Measurements from ENCODE around the gene TOM1L1. TPM values are rescaled to one million over a fixed set of nuclear protein-coding genes. Genes with fewer than 3 reads are reported as not detected.

Gene TOM1L1
- total RNA-seq, 1 donor from 2014 or later, result 55.7 TPM

DNA sequence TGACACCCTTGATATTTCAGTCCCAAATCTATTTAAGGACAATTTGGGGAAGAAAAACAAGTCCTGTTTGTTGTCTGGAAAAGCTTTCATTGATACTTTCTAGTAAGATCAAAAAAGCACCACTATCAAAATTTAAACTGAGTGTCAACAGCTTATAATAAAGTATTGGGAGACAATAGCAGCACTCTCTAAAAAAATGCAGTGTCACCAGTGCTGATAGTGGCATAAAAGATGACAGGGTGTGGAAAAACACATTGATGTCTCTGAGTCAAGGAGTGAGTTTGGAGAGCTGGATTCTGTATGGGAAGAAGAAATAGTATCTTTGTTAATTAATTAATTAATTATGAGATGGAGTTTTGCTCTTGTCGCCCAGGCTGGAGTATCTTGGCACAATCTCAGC lies 8.3 kb upstream of the TOM1L1 start:
- DNase-seq (ENCODE audit: low spot score), result no peak

DNA sequence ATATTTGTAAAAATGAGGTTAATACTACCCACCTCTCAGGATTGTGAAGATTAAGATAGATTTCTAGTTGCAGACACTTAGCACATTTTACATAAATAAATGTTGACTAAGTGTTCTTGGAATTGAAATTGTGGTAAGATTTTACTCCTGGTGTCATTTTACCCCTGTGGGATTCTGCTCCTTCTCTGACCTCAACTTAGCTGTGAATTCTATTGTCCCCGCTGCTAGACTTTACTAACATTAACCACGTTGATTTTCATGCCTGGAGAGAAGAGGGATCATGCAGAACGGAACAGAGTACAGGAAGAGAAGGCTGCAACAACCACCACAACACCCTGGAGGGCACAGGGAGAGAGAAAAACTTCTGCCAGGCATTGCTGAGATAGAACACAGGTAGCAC lies 2.1 kb upstream of the TOM1L1 start:
- no peak for DNase-seq (ENCODE audit: low spot score)

DNA sequence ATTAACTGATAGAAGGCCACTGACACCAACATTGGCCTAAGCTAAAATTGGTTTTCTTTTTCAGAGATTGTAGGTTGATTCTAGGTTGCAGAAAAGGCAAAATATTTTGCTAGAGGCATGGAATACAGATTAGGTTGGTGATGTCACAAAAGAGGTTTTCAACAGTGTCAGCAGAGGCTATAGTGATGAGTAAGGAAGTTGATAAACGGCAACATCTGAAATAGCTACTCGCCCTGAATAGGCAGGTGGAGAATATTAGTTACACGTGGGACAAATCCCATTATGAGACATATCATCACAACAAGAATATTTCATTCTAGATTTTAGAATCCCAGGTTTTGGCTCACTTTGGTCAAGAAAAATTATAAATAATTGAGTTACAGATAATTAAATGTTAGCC lies 1.5 kb upstream of the TOM1L1 start:
- DNase-seq (ENCODE audit: low spot score), result no peak

DNA sequence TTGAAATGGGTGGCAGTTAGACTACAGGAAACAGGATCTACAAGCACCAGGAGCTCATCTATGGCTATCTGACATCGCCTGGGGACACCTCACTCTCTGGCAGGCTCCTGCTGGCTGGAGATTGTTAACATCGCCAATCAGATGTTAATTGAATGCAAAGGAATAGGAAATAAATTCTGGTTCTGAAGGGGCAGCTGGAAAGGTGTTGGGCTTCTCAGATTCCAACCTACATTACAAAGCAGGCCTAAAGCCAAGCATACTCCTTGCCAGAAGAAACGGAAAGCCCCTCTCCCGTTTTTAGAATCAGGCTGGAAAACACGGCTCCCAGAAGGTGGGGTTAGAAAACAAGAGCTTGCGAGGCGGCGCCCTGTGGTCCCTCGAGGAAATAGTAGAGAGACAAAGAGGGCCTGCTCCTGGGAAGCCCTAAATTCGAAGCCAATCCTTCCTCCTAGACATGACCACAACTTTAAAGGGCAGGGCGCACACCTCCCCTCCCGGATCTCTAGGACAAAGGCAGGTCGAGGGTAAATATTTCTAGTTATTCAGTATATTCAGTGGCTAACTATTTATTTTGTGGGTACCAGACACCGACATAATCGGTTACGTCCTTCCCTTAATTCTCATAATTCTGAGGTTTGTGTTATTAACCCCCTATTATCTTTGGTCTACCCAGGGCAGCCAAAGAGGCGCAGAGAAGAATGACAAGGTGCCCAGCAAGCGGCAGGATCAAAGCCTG lies 763 bp upstream of the TOM1L1 start:
- DNase-seq (ENCODE audit: low spot score), result no peak

DNA sequence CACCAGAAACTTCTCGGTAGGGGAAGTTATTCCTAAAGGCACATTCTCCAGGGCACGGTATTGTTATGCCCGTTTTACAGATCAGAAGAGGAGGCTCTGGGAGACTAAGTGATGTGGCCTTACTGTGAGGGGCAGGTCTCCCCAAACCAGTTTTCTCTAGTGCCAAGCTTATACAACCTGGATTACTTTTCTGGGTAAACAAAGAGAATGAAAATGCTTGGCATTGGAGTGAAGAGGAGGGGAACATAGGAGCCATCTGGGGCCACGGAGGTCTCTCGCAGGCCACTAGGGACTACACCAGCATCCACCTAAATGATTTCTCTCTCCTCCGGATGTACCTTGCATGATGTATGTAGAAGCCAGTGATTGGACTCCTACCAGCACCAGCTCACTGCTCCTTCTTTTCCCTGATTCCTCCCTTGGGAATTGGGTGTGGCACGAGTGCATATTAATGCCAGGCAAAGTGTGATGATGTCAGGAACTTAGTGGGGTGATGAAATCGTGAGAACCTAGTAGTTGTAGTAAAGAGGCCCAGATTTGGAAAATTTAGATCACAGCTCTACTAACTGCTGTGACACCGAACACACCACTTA lies 674 bp downstream of the TOM1L1 start:
- DNase-seq (ENCODE audit: low spot score), result no peak

DNA sequence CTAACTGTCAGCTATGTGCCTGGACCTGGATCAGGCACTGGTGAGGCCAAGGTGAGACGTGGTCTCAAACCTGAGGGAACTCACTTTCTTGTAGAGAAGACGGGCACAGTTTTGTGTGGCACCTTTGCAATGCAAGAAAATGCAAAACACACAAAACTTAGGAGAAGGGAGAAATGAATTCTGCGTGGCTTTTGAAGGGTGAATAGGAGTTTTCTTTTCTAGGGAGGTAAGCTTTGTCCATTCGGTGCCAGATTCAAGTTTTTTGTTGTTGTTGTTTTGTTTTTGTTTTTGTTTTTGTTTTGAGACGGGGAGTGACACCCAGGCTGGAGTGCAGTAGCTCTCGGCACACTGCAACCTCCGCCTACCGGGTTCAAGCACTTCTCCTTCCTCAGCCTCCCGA lies 1.4 kb downstream of the TOM1L1 start:
- no peak for DNase-seq (ENCODE audit: low spot score)

DNA sequence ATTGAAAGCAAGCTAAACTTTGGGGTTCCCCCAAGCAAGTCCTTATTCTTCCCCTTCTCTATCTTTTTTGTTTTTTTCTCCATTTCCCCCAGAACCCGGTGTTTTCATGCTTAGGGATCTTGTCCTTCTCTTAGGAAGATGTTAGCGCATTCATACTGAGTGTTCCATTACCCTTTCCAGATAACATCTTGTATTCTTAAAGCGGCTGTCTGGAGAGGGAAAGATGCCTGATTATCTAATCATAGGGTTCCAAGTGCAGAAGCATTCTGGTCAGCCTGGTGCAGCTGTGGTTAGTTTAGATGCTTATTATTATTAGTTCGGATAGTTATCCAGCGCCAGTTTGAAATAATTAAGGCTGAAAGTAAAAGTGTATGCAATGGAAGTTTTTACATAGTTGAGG lies 2.0 kb downstream of the TOM1L1 start:
- DNase-seq (ENCODE audit: low spot score), result no peak

DNA sequence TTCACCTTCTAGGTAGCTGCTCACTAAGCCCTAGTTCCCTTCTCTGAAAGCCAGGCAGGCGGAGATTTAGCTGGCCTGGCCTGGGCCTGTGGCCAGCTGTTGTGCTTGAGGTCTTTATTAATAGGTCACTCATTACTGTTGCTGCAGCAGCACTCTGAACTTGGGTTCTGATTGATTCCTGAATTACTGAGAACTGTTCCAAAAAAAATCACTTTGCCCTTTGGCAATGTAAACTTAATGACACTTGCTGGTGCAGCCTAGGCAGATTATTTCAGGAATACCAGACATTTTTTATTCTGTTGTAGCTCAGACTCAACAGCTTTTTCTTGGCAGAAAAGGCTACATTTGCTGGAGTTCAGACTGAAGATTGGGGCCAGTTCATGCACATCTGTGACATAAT lies 2.7 kb downstream of the TOM1L1 start:
- DNase-seq (ENCODE audit: low spot score), result no peak

DNA sequence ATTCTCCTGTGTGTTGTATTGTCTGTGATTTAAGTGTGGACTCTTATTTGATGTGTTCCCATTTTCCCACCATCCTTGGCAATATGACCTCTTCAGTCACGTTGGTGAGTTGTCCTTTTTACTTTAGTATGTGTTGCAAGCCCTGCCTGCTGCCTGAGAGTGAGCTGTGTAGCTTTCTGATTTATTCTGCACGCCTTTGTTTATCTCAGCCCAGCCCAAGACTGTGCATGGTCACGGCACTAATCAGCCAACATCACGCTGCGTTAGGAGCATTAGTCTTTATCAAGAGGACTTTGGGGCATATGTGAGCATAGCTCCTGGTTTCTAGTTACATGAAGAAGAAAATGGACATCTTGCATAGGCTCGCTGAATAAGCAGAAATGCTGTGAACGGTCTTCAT lies 6.0 kb downstream of the TOM1L1 start:
- DNase-seq (ENCODE audit: low spot score), result no peak

DNA sequence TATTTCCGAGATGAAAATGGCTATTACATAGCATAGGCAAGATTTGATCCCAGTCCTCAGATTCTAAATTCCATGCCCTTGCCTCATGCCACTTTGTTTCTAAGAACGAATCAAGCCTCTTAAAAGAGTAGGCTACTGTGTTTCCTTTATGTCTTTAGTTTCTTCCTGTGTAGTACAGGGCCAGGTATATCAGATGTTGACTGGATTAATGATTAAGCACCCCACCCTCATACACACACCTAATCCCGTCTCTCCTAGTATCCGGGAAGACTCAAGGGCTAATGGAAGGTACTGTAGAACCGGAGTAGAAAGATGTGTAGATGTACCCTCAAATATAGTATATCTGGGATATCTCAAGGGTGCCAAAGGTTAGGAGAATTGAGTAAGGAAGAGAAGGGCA lies 6.7 kb downstream of the TOM1L1 start:
- DNase-seq (ENCODE audit: low spot score), result no peak

DNA sequence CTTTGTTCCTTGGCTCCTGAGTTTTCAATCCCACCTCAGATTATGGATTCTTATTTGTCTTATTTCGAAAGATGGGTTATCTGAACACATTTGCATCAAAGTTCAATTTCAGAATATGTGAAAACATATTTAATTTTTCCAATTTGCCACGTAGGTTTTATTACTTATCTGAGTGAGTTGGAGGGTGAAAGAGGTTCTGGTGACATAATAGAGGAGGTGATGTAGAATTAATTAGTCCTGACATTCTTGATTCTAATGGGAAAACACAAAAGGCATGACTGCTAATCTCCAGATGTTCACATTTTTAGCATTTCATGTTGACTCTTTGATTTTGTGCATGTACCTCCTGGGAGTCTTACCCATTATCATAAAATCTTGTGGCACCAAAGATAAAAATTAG lies 9.1 kb downstream of the TOM1L1 start:
- no peak for DNase-seq (ENCODE audit: low spot score)

DNA sequence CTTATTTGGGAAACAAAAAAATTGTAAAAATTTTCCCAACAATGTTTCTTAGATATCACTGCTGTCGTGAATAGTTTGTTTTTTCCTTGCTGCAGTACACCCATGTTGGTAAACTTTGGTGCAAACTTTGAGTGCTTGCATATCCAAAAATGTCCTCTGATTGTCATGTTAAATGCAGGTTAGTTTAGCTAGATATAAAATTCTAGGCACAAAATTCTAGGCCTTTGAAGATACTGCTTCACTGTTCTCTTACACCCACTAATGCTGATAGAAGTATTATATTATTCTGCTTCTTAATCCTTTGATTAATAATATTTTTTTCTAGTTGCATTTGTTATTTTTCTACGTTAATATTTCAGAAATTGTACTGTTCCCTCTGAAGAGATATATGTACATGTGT lies 16.1 kb downstream of the TOM1L1 start:
- no peak for DNase-seq (ENCODE audit: low spot score)

DNA sequence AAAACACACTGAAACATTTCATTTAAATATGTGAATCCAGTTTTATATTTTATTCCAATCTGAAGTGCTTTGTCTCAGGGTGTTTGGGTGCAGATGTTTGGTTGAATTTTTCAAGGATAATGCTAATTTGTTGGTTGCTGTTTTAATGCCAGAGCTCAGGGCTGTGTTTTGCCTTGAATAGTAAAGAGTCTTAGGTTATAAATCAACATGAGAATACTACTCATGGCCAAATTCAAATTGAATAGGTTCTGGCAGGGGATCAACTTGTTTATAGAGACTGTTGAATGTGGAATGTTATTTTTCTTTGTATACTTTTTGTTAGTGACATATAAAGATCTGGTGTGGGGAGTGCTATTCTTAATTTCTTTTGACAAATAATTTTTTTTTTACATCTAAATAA lies 18.8 kb downstream of the TOM1L1 start:
- DNase-seq (ENCODE audit: low spot score), result no peak

DNA sequence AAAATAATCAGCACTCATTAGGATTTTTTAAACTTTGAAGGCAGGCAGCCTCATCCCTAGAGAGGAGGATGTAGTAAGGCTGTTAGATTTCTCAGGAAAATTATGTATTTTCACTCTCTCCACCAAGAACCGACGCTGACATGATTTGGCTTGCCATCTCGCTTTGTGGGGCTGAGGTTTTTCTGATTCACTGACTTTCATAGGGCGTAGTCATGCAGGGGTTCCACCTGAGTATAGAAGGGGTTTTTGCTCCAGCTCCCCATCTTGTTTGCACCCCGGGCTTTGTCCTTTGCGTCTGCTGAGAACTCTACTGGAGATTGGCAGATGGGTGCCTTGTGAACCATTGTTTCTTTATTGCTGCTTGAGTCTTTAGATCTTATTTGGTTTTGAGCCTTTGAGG lies 20.2 kb downstream of the TOM1L1 start:
- DNase-seq (ENCODE audit: low spot score), result no peak

DNA sequence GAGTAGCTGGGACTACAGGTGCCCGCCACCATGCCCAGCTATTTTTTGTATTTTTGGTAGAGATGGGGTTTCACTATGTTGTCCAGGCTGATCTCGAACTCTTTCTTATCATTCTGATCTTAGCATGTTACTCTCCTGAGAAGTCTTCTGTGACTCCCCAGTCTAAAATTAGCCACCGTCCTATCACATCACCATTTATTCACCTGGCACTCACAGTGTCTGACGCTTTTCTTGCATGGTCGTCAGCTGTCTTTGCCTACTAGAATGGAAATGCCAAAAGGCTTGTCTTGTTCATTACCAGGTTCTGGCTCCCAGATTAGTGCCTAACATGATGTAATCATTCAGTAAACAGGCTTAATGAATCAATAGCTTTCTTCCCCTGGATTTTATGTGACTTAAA lies 23.8 kb downstream of the TOM1L1 start:
- DNase-seq (ENCODE audit: low spot score), result no peak

DNA sequence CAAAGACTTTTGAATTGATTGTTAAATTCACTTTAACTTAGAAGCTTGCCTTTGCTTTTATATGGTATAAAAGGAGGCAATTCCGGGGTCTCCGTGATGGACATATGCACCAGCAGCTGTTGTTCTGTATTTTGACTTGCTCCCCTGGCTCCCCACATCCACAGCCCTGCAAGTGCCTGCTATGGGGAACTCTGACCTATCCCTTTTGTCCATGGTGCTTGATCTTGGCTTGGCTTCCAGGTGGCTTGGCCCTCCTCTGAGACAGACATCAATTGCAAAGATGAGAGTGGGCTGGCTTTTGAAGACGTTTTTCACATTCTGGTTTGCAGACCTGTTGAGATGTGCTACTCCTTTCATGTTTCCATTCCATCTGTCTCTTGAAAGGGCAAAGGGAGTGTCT lies 26.9 kb downstream of the TOM1L1 start:
- no peak for DNase-seq (ENCODE audit: low spot score)

DNA sequence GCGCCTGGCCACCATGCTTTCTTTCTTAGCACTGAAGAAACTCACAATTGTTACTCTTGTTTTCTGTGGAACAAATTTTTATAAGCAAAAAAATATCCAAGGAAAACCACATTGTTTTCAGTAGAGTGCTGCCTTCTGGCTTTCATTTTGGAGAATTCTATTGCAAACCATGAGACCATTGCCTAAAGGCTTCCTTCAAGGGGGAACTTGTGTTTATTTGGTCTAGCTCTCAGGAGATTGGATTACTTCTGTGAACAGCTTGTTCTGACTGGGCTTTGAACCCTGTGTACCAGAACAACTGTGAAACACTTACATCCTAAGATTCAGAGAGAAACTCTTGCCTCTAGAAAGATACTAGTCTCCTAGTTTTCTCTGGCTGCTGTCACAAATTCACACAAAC lies 32.1 kb downstream of the TOM1L1 start:
- DNase-seq (ENCODE audit: low spot score), result no peak

DNA sequence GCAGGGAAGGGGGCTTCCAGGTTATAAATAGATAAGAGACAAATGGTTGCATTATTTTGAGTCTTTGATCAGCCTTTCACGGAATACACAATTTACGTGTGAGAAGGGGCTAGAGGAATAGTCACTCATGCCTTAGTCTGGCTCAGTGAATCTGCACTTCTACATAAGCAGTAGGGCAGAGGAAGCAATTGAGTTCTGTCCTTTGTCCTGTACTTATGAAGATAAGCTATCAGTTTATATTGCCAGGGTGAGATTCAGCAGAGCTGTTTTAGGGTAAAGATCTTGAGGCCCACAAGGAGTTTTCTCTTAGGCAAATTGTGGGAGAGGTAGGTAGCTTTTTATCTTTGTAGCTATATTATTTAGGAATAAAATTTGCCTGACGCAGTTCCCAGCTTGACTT lies 33.3 kb downstream of the TOM1L1 start:
- no peak for DNase-seq (ENCODE audit: low spot score)

DNA sequence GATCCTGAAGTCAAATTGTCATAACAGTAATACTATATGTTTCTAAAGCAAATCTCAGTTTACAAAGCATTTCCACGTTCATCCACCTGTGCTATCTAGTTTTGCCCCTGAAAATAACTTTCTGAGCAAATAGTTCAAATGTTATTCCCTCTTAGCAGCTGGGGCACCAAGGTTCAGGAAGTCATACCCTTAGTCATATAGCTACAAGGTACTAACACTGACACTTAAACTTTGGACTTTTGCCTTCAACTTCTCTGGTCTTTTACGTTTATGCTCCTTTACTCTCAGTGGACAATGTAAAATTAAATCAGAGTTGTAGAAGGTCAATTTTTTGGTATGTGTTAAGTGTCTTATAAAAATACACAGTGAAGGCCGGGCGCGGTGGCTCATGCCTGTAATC lies 34.8 kb downstream of the TOM1L1 start:
- DNase-seq (ENCODE audit: low spot score), result no peak

DNA sequence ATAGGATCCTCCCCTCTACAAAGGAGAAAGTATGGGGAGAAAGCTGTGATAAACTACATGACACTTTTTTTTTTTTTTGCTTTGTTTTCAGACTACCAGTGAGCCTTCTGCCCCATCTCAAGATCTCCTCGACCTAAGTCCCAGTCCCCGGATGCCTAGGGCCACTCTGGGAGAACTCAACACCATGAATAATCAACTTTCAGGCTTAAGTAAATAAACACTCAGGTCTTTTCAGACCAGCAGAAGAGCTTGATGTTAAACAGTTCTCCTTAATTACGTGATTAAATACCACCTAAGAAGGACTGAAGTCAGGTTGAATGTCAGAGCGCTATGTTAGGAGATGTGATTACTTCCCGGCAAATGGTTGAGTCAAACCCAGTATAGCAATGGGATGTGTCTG lies 36.4 kb downstream of the TOM1L1 start:
- no peak for DNase-seq (ENCODE audit: low spot score)

DNA sequence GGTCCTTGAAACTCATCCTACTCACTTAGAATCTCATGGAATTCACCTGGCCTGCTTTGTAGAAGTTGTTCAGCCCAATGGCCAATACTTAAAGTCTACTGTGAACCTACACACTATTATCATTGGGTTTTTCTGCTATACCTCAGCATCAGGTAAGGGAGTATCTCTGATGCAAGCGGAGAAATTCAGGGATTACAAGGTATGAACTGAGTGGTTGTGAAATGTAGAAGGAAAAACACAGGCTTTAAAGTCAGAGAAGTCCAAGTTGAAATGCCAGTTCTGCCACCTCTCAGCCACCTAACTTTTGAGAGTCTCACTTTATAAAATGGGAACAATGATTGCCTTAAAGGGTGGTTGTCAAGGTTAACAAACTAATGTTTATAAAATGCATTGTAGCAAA lies 36.8 kb downstream of the TOM1L1 start:
- no peak for DNase-seq (ENCODE audit: low spot score)

DNA sequence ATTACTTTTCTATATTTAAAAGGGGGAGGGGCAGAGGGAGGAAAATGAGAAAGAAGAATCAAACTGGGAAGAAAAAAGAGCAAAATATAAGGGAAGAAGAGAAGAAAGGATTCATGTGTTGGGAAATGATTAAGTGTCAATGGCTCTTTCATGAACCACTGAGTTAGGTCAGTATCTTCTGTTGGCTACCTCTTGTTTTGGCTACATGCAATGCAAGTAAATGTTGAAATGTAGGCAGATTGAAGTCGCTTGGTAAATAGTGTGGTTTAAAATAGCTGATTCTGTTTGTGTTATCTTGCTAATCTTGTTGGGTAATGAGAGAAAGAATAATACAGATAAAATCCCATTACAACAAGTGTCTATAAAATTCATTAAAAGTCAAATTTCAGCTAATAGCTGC lies 40.6 kb downstream of the TOM1L1 start:
- DNase-seq (ENCODE audit: low spot score), result no peak

DNA sequence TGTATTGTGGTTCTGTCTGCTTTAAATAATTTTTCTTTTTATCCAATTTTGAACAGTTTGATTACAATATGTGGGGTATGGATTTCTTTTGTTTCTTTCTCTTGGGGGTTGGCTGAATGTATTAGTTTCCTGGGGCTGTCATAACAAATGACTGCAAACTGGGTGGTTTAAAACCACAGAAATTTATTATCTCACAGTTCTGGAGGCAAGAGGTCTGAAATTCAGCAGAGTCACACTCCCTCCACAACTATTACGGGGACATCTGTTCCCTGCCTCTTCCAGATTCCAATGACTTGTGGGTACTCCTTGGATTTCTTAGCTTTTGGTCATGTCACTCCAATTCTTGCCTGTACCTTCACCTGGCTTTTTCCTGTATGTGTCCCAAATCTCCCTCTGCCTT lies 44.1 kb downstream of the TOM1L1 start:
- DNase-seq (ENCODE audit: low spot score), result no peak

DNA sequence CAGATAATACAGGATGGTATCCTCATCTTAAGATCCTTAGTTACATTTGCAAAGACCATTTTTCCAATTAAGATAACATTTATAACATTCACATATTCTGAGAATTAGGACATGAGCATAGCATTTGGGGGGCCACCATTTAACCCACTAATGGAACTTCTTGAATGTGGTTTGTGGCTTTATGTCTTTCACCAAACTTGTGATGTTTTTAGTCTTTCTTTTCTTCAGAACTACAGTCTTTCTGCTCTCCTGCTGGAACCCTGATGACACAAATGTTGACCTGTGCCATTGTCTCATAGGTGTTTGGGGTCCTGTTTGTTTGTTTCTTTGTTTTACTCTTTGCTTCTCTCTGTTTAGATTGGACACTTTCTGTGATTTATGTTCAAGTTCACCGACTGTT lies 44.6 kb downstream of the TOM1L1 start:
- DNase-seq (ENCODE audit: low spot score), result no peak

Data from ureter (tissue), 1 donor.